K562 (cell line): ENCODE measurements around the gene SRGAP3. TPM values are rescaled to one million over a fixed set of nuclear protein-coding genes. Genes with fewer than 3 reads are reported as not detected.

ENCODE experiments used
- ATAC-seq: fragments of 200-7000 bp; cut with Tn5 transposase; 3 replicates; pipeline ENCODE4 v1.9.1; 2020; ENCODE audit warnings: moderate library complexity
- BruUV-seq: library from RNA; stranded (reverse); fragments of 400-500 nt; replicated peaks from 2 replicates; lab custom pipeline; 2021; lab: Mats Ljungman, UMichigan
- CTCF ChIA-PET: fragments of 300-600 bp; formaldehyde crosslinking; extraction: SDS; loops from one replicate; lab custom pipeline; 2021; ENCODE audit warnings: low intra/inter-chr PET ratio; lab: Yijun Ruan, JAX
- POLR2A ChIA-PET: fragments of 300-600, 350-650 bp; sonication (Branson Sonifier 250); formaldehyde crosslinking; extraction: SDS; loops from one replicate; lab custom pipeline; 2021; ENCODE audit warnings: antibody characterized with exemption, inconsistent platforms; lab: Yijun Ruan, JAX
- DNase-seq, 4 experiments: peaks; one replicate each; pipeline versions ENCODE4 v3.0.0 to v3.0.0-alpha.2; 2011 to 2018; ENCODE audit warnings: low spot score in 3 of 4, mixed read lengths in 3 of 4; ENCODE audit errors: extremely low read depth in 1 of 4
- FAIRE-seq: peaks from 2 replicates; lab custom pipeline; 2011; peaks lifted over from hg19 to GRCh38; lab: Jason Lieb, UNC
- H2AFZ ChIP-seq: 2 replicates; pipeline ENCODE4 v1.6.0; 2011; ENCODE audit warnings: low read depth, low read length, control low read depth, inconsistent platforms
- H3K27ac ChIP-seq: fragments of 200-600 bp; 3 replicates; pipeline ENCODE4 v1.8.0; 2011; ENCODE audit warnings: low read depth, mild to moderate bottlenecking, control low read depth, inconsistent platforms, low read length, moderate library complexity, mixed read lengths; ENCODE audit errors: extremely low read depth
- H3K27me3 ChIP-seq, 2 experiments: fragments of 300-600 bp in 1 of 2; 2 replicates in 1 of 2; 3 replicates in 1 of 2; pipeline versions ENCODE4 v1.6.0 to v1.8.0; 2011; ENCODE audit warnings: inconsistent platforms in 2 of 2, low read length in 2 of 2, mild to moderate bottlenecking in 1 of 2, mixed read lengths in 1 of 2, moderate library complexity in 1 of 2; ENCODE audit not compliant: control insufficient read depth in 2 of 2, insufficient read depth in 2 of 2
- H3K36me3 ChIP-seq: fragments of 300-600 bp; 3 replicates; pipeline ENCODE4 v1.8.0; 2011; ENCODE audit warnings: mild to moderate bottlenecking, low read length, inconsistent platforms; ENCODE audit not compliant: control insufficient read depth, insufficient read depth
- H3K4me1 ChIP-seq, 2 experiments: fragments of 200-600 bp in 1 of 2; replicated peaks in 1 of 2; 2 replicates in 1 of 2; 3 replicates in 1 of 2; pipeline versions ENCODE4 v1.5.1 to v1.8.0; 2011; ENCODE audit warnings: inconsistent platforms in 2 of 2, low read length in 2 of 2, mild to moderate bottlenecking in 1 of 2, mixed read lengths in 1 of 2, moderate library complexity in 1 of 2; ENCODE audit not compliant: control insufficient read depth in 2 of 2, insufficient read depth in 2 of 2
- H3K4me2 ChIP-seq: 2 replicates; pipeline ENCODE4 v1.6.1; 2011; ENCODE audit warnings: low read length, control low read depth, inconsistent platforms, mixed read lengths; ENCODE audit not compliant: insufficient read depth
- H3K4me3 ChIP-seq: fragments of 200-600 bp; sonication (generic), shearing (Covaris generic); 2 replicates; pipeline ENCODE4 v1.5.1; 2016; ENCODE audit warnings: control low read depth, inconsistent platforms
- H3K79me2 ChIP-seq: fragments of 200-600 bp; 3 replicates; pipeline ENCODE4 v1.8.0; 2011; ENCODE audit warnings: low read length, inconsistent platforms; ENCODE audit not compliant: control insufficient read depth, insufficient read depth
- H3K9ac ChIP-seq, 2 experiments: 2 replicates each; pipeline versions ENCODE4 v1.6.0 to v1.6.1; 2011; ENCODE audit warnings: low read depth in 2 of 2, low read length in 2 of 2, control low read depth in 1 of 2, inconsistent platforms in 1 of 2, mild to moderate bottlenecking in 1 of 2, mixed read lengths in 1 of 2; ENCODE audit not compliant: insufficient read depth in 1 of 2
- H3K9me1 ChIP-seq: one replicate; pipeline ENCODE4 v1.6.0; 2011; ENCODE audit warnings: inconsistent platforms, mild to moderate bottlenecking, low read length, moderate library complexity; ENCODE audit not compliant: control insufficient read depth, insufficient read depth
- H3K9me3 ChIP-seq: replicated peaks from 2 replicates; pipeline ENCODE4 v1.5.1; 2011; ENCODE audit warnings: low read depth, low read length, inconsistent platforms; ENCODE audit not compliant: control insufficient read depth, insufficient read depth
- H4K20me1 ChIP-seq: replicated peaks from 2 replicates; pipeline ENCODE4 v1.6.1; 2011; ENCODE audit warnings: low read length, inconsistent platforms, mixed read lengths; ENCODE audit not compliant: control insufficient read depth, insufficient read depth
- ARID3B ChIP-seq: fragments of 250-450 bp; sonication (Bioruptor Pico); IDR thresholded peaks from 2 replicates; pipeline ENCODE4 v1.4.0; 2020; ENCODE audit warnings: borderline replicate concordance
- CEBPG ChIP-seq, 3 experiments: fragments of 200-800 bp in 1 of 3; sonication (Bioruptor generic) in 1 of 3; sonication (generic) in 1 of 3; formaldehyde crosslinking in 1 of 3; IDR thresholded peaks in 2 of 3; conservative IDR thresholded peaks in 1 of 3; 2 replicates each; pipeline versions ENCODE4 v1.6.1 to v1.8.0; 2016 to 2022; ENCODE audit warnings: missing compliant biosample characterization in 2 of 3, missing genetic modification characterization in 2 of 3, mild to moderate bottlenecking in 1 of 3, missing genetic modification reagents in 1 of 3
- CGGBP1 ChIP-seq: fragments of 250-450 bp; sonication (Bioruptor Pico); IDR thresholded peaks from 2 replicates; pipeline ENCODE4 v1.9.0; 2021; ENCODE audit warnings: mild to moderate bottlenecking
- HNRNPLL ChIP-seq: fragments of 200-400 bp; formaldehyde crosslinking; IDR thresholded peaks from 2 replicates; pipeline ENCODE4 v1.6.1; 2017; ENCODE audit warnings: low read length, low read depth, mild to moderate bottlenecking; ENCODE audit not compliant: poor library complexity, severe bottlenecking
- IRF1 ChIP-seq: sonication (generic); formaldehyde crosslinking; IDR thresholded peaks from 2 replicates; pipeline ENCODE4 v1.8.0; 2022; ENCODE audit warnings: missing genetic modification reagents, mild to moderate bottlenecking, borderline replicate concordance
- L3MBTL2 ChIP-seq: fragments of 450-650 bp; IDR thresholded peaks from 2 replicates; pipeline ENCODE4 v1.6.1; 2016; ENCODE audit warnings: mild to moderate bottlenecking, moderate library complexity
- POLR2B ChIP-seq: fragments of 450-650 bp; IDR thresholded peaks from 2 replicates; pipeline ENCODE4 v1.6.1; 2018; ENCODE audit warnings: low read depth; ENCODE audit not compliant: partially characterized antibody
- SUPT5H ChIP-seq: fragments of 450-650 bp; IDR thresholded peaks from 2 replicates; pipeline ENCODE4 v1.6.1; 2016
- ZBTB49 ChIP-seq: sonication (generic); formaldehyde crosslinking; IDR thresholded peaks from 2 replicates; pipeline ENCODE4 v1.8.0; 2022; ENCODE audit warnings: missing genetic modification reagents, mild to moderate bottlenecking, borderline replicate concordance
- ZKSCAN3 ChIP-seq: fragments of 250-450 bp; sonication (Bioruptor Pico); IDR thresholded peaks from 2 replicates; pipeline ENCODE4 v1.4.0; 2020
- ZNF217 ChIP-seq: sonication (generic); formaldehyde crosslinking; IDR thresholded peaks from 2 replicates; pipeline ENCODE4 v1.8.0; 2022; ENCODE audit warnings: mild to moderate bottlenecking, missing genetic modification reagents
- WGBS: fragments of 100-300 bp; shearing (Covaris generic); methylation state at CpG from one replicate; pipeline ENCODE4 v1.1.6; 2016; ENCODE audit warnings: low coverage, mixed read lengths; ENCODE audit not compliant: insufficient coverage; ENCODE audit errors: missing lambda C conversion rate; 5-methylcytosine and 5-hydroxymethylcytosine counted together
- in situ Hi-C: fragments of 300-500 bp; cut with MboI; formaldehyde crosslinking; loops from 4 replicates; pipeline ENCODE4 v1.15.0; 2018; ENCODE audit warnings: inconsistent platforms, mixed read lengths
- intact Hi-C: fragments of 100-400 bp; cut with micrococcal nuclease; formaldehyde crosslinking; loops from 2 replicates; pipeline ENCODE4 v1.14.2; 2022
- polyA plus RNA-seq, 8 experiments: library from polyadenylated mRNA; depleted of rRNA in 4 of 8; stranded (reverse) in 5 of 8; unstranded in 3 of 8; fragments of >200 nt; fragmentation: Nextera tagmentation in 2 of 8; fragmentation: Illumina TruSeq in 1 of 8; extraction: Ambion mirVana in 2 of 8; extraction: Trizol in 1 of 8; gene quantifications; 2 replicates each; pipeline versions ENCODE4 v1.2.1 to v1.2.3, GENCODE V29; 2011 to 2014; ENCODE audit warnings: inconsistent platforms in 1 of 8, missing spikeins in 1 of 8
- total RNA-seq, 7 experiments: library from RNA; depleted of rRNA in 6 of 7; stranded (reverse); fragments of >200 nt in 6 of 7; fragmentation: Illumina TruSeq in 2 of 7; extraction: Trizol in 2 of 7; gene quantifications; 2 replicates each; pipeline versions ENCODE4 v1.2.1 to v1.2.3, GENCODE V29; 2011 to 2021; ENCODE audit warnings: low replicate concordance in 1 of 7

SRGAP3 gene
- total and polyA plus RNA-seq, 9 of the 15 experiments (the other 6 are each of a cell fraction or from before 2014, with no cell fraction given): 0.11 to 0.85 (median 0.35) TPM; not detected in 2

- no peak for TF ChIP-seq ZBTB49
- TF ChIP-seq CGGBP1 (CRISPR knock-in tag): no peak
- no peak for TF ChIP-seq SUPT5H
- TF ChIP-seq POLR2B: no peak
- TF ChIP-seq, all 486 proteins: peak for 0
These were observed 4.8 kb downstream of the SRGAP3 start (continued) for GRCh38 chr3:9244495-9245183.

GRCh38 chr3:9241956-9242355, 7.5 kb downstream of the SRGAP3 start:
- no peak overlapping the region for H3K4me3 ChIP-seq
- H3K4me2 ChIP-seq: no peak overlapping the region
- WGBS: 4% methylated on average over 2 of the region's 4 CpGs
- H3K9me1 ChIP-seq: no peaks in the 10 kb centered on the region
- intact Hi-C loops (no loop called here), in situ Hi-C loops (no loop called here)
- H3K27ac ChIP-seq: no peak overlapping the region
- TF ChIP-seq ZKSCAN3 (CRISPR knock-in tag) (no peak), ARID3B (CRISPR knock-in tag) (no peak), IRF1 (CRISPR knock-in tag) (no peak), L3MBTL2 (no peak), HNRNPLL (no peak), CEBPG (CRISPR knock-in tag; IDR thresholded peaks at IDR 0.05) (no peak), CEBPG (tag; conservative IDR thresholded peaks at IDR 0.05 in 1 of 2, IDR thresholded peaks at IDR 0.05 in 1 of 2) (no peak), ZNF217 (CRISPR knock-in tag) (no peak)
- no peak for DNase-seq
- BruUV-seq: no TSS peak
- no peaks in the 10 kb centered on the region for H3K36me3 ChIP-seq
- no peaks in the 10 kb centered on the region for H4K20me1 ChIP-seq
- H3K79me2 ChIP-seq: no peaks in the 10 kb centered on the region
- ChIA-PET CTCF (no interaction called here), POLR2A (interaction anchor here (0.6 kb wide), 1 partner anchor 17 kb away, joined by 4 read pairs; no protein-coding TSS in a partner anchor)
- no peak for ATAC-seq
- H3K4me1 ChIP-seq: no peaks in the 10 kb centered on the region
- H3K9ac ChIP-seq: no peak overlapping the region
- H2AFZ ChIP-seq: no peak overlapping the region
- H3K9me3 ChIP-seq: no peaks in the 10 kb centered on the region
- no peak for FAIRE-seq
- peaks cover 17 to 32% of the 10 kb centered on the region in 2 experiments; a peak in 4 of 5 replicates for H3K27me3 ChIP-seq
